Astrocyte (in vitro differentiated cells and primary cell): Measurements from ENCODE around the gene CEP20. TPM values are rescaled to one million over a fixed set of nuclear protein-coding genes. Genes with fewer than 3 reads are reported as not detected.

Experiments used
- DNase-seq: peaks from one replicate; pipeline ENCODE4 v3.0.0-alpha.2; 2010; ENCODE audit warnings: low read depth
- FAIRE-seq: peaks from 2 replicates; lab custom pipeline; 2011; peaks lifted over from hg19 to GRCh38; lab: Jason Lieb, UNC
- H2AFZ ChIP-seq: 2 replicates; pipeline ENCODE4 v1.6.0; 2012; ENCODE audit warnings: low read depth, low read length, inconsistent platforms
- H3K27ac ChIP-seq: 2 replicates; pipeline ENCODE4 v1.5.1; 2011; ENCODE audit warnings: low read depth, low read length, inconsistent platforms
- H3K27me3 ChIP-seq: 2 replicates; pipeline ENCODE4 v1.6.0; 2011; ENCODE audit warnings: low read length, inconsistent platforms; ENCODE audit not compliant: insufficient read depth
- H3K36me3 ChIP-seq: 2 replicates; pipeline ENCODE4 v1.5.1; 2011; ENCODE audit warnings: low read length, inconsistent platforms; ENCODE audit not compliant: insufficient read depth
- H3K4me1 ChIP-seq: 2 replicates; pipeline ENCODE4 v1.5.1; 2011; ENCODE audit warnings: low read length, inconsistent platforms; ENCODE audit not compliant: insufficient read depth
- H3K4me2 ChIP-seq: 2 replicates; pipeline ENCODE4 v1.6.0; 2012; ENCODE audit warnings: low read length, inconsistent platforms
- H3K4me3 ChIP-seq: 2 replicates; pipeline ENCODE4 v1.5.1; 2011; ENCODE audit warnings: low read depth, mild to moderate bottlenecking, low read length, inconsistent platforms; ENCODE audit not compliant: insufficient read depth
- H3K79me2 ChIP-seq: 2 replicates; pipeline ENCODE4 v1.6.0; 2012; ENCODE audit warnings: mild to moderate bottlenecking, low read length, inconsistent platforms; ENCODE audit not compliant: insufficient read depth
- H3K9ac ChIP-seq: 2 replicates; pipeline ENCODE4 v1.6.0; 2012; ENCODE audit warnings: mild to moderate bottlenecking, low read length, inconsistent platforms
- H3K9me3 ChIP-seq: 2 replicates; pipeline ENCODE4 v1.5.1; 2012; ENCODE audit warnings: low read depth, mild to moderate bottlenecking, low read length, inconsistent platforms; ENCODE audit not compliant: insufficient read depth
- H4K20me1 ChIP-seq: 2 replicates; pipeline ENCODE4 v1.6.0; 2012; ENCODE audit warnings: low read length, inconsistent platforms; ENCODE audit not compliant: insufficient read depth
- H3K27ac Mint-ChIP-seq: one replicate; pipeline ENCODE4 v1.8.0; 2021; ENCODE audit warnings: mild to moderate bottlenecking, mixed read lengths; ENCODE audit not compliant: unreplicated experiment
- H3K27me3 Mint-ChIP-seq: one replicate; pipeline ENCODE4 v1.8.0; 2021; ENCODE audit warnings: low read depth, mixed read lengths; ENCODE audit not compliant: unreplicated experiment
- H3K36me3 Mint-ChIP-seq: one replicate; pipeline ENCODE4 v1.8.0; 2021; ENCODE audit warnings: low read depth, mixed read lengths; ENCODE audit not compliant: unreplicated experiment
- H3K4me1 Mint-ChIP-seq: one replicate; pipeline ENCODE4 v1.8.0; 2021; ENCODE audit warnings: low read depth, mixed read lengths; ENCODE audit not compliant: unreplicated experiment
- H3K4me3 Mint-ChIP-seq: one replicate; pipeline ENCODE4 v1.8.0; 2021; ENCODE audit warnings: mild to moderate bottlenecking, moderate library complexity, mixed read lengths; ENCODE audit not compliant: unreplicated experiment
- H3K9me3 Mint-ChIP-seq: one replicate; pipeline ENCODE4 v1.8.0; 2021; ENCODE audit warnings: mild to moderate bottlenecking, mixed read lengths; ENCODE audit not compliant: unreplicated experiment
- EZH2 ChIP-seq: IDR thresholded peaks from 2 replicates; pipeline ENCODE4 v1.6.1; 2012; ENCODE audit warnings: mild to moderate bottlenecking, low read length, inconsistent platforms; ENCODE audit not compliant: insufficient read depth
- total RNA-seq: library from RNA; stranded (reverse); gene quantifications from 2 replicates; pipeline ENCODE4 v1.2.1, GENCODE V29; 2021
- TF ChIP-seq, protein P1 (sequence below): IDR thresholded peaks from 2 replicates; pipeline ENCODE4 v1.5.1; 2011; ENCODE audit warnings: low read depth, mild to moderate bottlenecking, inconsistent platforms, low read length, moderate library complexity; ENCODE audit not compliant: insufficient read depth

CEP20 gene
- total RNA-seq, 1 donor from 2014 or later, result 27.5 TPM

DNA sequence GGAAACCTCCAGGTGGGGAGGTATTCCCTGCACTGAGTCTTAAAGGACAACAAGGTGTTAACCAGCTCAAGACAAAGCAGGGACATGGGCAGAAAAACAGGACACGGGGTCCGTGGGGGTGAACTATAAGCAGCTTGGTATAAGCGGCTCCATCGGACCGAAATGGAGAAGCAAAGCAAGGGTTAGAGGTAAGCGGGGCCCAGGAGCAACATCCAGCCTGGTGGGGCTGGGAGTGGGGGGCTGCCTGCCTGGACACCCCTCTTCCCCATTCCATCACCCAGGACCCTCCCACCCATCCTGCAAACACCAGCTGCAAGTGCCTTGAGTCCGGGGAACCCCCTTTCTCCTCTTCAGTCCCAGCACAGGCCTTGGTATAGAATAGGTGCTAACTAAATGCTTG, 61.1 kb downstream of the CEP20 start:
- Histone ChIP-seq H2AFZ (no peak overlapping the region), H3K27me3 (peaks cover 18% of the 10 kb centered on the region), H3K27ac (no peak overlapping the region), H3K4me1 (no peaks in the 10 kb centered on the region), H3K4me3 (no peak overlapping the region), H3K9me3 (no peaks in the 10 kb centered on the region), H3K79me2 (no peaks in the 10 kb centered on the region), H3K9ac (no peak overlapping the region), H3K4me2 (no peak overlapping the region), H4K20me1 (no peaks in the 10 kb centered on the region), H3K36me3 (no peaks in the 10 kb centered on the region)
- TF ChIP-seq, protein P1, sequence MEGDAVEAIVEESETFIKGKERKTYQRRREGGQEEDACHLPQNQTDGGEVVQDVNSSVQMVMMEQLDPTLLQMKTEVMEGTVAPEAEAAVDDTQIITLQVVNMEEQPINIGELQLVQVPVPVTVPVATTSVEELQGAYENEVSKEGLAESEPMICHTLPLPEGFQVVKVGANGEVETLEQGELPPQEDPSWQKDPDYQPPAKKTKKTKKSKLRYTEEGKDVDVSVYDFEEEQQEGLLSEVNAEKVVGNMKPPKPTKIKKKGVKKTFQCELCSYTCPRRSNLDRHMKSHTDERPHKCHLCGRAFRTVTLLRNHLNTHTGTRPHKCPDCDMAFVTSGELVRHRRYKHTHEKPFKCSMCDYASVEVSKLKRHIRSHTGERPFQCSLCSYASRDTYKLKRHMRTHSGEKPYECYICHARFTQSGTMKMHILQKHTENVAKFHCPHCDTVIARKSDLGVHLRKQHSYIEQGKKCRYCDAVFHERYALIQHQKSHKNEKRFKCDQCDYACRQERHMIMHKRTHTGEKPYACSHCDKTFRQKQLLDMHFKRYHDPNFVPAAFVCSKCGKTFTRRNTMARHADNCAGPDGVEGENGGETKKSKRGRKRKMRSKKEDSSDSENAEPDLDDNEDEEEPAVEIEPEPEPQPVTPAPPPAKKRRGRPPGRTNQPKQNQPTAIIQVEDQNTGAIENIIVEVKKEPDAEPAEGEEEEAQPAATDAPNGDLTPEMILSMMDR, result no peak
- TF ChIP-seq EZH2, result no peak
- Mint-ChIP-seq H3K4me1 (no peaks in the 10 kb centered on the region), H3K4me3 (no peak overlapping the region), H3K27ac (no peak overlapping the region), H3K36me3 (no peaks in the 10 kb centered on the region), H3K27me3 (peaks cover 28% of the 10 kb centered on the region), H3K9me3 (peaks cover 2% of the 10 kb centered on the region)
- FAIRE-seq (no peak), DNase-seq (no peak)

DNA sequence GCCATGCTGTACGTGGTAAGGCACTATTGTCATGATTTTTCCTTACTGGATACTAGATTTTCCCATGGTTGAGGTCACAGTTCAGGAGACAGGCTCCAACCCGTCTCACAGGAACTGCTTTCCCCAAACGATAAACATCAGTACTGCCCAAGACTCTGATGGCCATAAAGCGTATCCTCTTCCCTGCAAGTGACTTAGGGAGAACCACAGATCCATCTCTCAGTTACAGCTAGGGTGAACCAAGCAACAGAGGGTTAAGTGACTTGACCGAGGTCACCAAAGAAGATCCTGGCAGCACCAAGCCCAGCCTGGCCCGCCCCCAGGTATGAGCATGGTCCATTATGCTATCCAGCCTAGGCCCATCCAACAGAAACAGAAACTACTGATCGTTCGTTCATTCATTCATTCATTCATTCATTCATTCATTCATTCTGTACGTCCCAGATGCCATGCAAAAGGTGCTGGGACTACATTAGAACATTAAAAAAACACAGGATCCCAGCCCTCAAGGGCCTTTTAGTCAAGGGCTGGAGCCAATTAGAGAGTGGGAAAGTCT, 62.6 kb downstream of the CEP20 start:
- Histone ChIP-seq H3K27me3 (peaks cover 18% of the 10 kb centered on the region), H3K4me3 (no peak overlapping the region), H3K4me2 (no peak overlapping the region), H2AFZ (no peak overlapping the region), H3K9ac (no peak overlapping the region), H4K20me1 (no peaks in the 10 kb centered on the region), H3K9me3 (no peaks in the 10 kb centered on the region), H3K79me2 (no peaks in the 10 kb centered on the region), H3K27ac (no peak overlapping the region), H3K4me1 (no peaks in the 10 kb centered on the region), H3K36me3 (no peaks in the 10 kb centered on the region)
- DNase-seq (no peak), FAIRE-seq (no peak)
- Mint-ChIP-seq H3K36me3 (no peaks in the 10 kb centered on the region), H3K27ac (no peak overlapping the region), H3K4me3 (no peak overlapping the region), H3K27me3 (peaks cover 25% of the 10 kb centered on the region), H3K4me1 (no peaks in the 10 kb centered on the region), H3K9me3 (peaks cover 2% of the 10 kb centered on the region)
- TF ChIP-seq EZH2, result no peak
- TF ChIP-seq, protein P1, result no peak

DNA sequence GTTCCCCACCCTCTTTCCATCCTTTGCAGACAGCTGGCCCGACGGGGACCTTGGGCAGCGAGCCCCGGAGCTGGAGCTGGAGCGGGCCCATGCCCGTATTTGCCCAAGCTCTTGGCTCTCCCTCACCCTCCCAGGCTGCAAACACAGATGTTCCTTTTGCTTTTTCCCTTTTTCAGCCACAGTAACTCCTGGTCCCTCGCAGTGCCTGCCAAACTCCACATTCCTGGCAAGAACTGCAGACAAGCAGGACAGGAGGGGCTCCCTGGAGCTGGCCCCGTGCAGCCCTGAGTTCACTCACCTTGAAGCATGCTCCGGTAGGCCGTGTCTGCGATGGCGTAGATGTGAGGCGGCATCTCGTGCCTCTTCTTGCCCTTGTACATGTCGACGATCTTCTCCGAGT, 65.4 kb downstream of the CEP20 start:
- H3K9me3 Mint-ChIP-seq, result peaks cover 2% of the 10 kb centered on the region
- Histone ChIP-seq H2AFZ (no peak overlapping the region), H3K36me3 (no peaks in the 10 kb centered on the region), H3K9me3 (no peaks in the 10 kb centered on the region), H3K9ac (no peak overlapping the region), H4K20me1 (no peaks in the 10 kb centered on the region), H3K4me1 (no peaks in the 10 kb centered on the region), H3K27ac (no peak overlapping the region), H3K4me3 (no peak overlapping the region), H3K27me3 (peaks cover 27% of the 10 kb centered on the region), H3K79me2 (no peaks in the 10 kb centered on the region), H3K4me2 (no peak overlapping the region)
- DNase-seq (no peak), FAIRE-seq (no peak)
- H3K27ac Mint-ChIP-seq, result no peak overlapping the region
- no peak for TF ChIP-seq EZH2
- TF ChIP-seq, protein P1, result no peak
- peaks cover 17% of the 10 kb centered on the region for H3K27me3 Mint-ChIP-seq
- H3K4me3 Mint-ChIP-seq, result no peak overlapping the region
- no peaks in the 10 kb centered on the region for H3K4me1 Mint-ChIP-seq
- H3K36me3 Mint-ChIP-seq, result no peaks in the 10 kb centered on the region
